HG03108 (cell line): ENCODE measurements around the gene GARRE1.

Experiments used
- ATAC-seq: cut with Tn5 transposase; IDR thresholded peaks from one replicate; pipeline ENCODE4 v1.9.1; 2021; ENCODE audit warnings: moderate library complexity; ENCODE audit not compliant: unreplicated experiment

The GARRE1 gene

DNA sequence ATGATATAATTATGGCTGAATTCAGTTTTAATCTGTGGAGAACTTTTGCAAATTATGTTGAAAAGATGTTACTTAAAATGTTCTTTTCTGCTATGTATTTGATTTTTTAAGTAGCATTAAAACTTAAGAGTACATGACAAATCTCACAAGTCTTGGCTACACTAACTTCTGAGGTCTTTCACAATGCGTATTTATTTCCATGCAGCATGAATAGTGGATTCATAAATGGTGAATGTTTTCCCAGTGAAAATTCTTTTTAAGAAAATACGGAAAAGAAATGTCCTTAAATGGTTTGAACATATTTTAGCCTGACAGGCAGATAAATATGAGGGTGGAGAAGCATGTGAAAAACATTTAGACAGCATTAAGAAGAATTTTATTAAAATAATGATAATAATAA lies 30.2 kb downstream of the GARRE1 start:
- no peak for ATAC-seq

DNA sequence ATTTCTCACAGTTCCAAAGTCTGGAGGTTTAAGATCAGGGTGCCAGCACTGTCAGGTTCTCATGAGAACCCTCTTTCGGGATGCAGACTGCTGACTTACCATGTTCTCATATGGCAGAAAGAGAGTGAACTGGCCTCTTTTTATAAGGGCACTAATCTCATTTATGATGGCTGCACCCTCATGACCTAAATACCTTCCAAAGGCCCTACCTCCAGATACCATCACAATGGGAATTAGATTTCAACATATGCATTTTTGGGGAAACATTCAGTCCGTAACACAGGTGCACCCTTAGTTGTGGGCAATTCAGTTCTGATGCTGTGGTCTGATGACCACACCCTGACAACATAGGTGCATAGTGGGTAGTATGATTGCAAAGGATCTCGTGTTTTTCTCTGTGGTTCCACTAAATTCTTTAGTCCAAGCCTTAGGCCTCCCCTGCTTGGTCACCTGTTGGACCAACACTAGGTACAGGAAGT lies 33.3 kb downstream of the GARRE1 start:
- ATAC-seq: no peak

GRCh38 chr19:34288381-34288780 lies 34.0 kb downstream of the GARRE1 start:
- no peak for ATAC-seq

- no peak for ATAC-seq
Measured at GRCh38 chr19:34291235-34291634, 36.9 kb downstream of the GARRE1 start.

- ATAC-seq: no peak
Measured at GRCh38 chr19:34295103-34295502, 40.7 kb downstream of the GARRE1 start.

DNA sequence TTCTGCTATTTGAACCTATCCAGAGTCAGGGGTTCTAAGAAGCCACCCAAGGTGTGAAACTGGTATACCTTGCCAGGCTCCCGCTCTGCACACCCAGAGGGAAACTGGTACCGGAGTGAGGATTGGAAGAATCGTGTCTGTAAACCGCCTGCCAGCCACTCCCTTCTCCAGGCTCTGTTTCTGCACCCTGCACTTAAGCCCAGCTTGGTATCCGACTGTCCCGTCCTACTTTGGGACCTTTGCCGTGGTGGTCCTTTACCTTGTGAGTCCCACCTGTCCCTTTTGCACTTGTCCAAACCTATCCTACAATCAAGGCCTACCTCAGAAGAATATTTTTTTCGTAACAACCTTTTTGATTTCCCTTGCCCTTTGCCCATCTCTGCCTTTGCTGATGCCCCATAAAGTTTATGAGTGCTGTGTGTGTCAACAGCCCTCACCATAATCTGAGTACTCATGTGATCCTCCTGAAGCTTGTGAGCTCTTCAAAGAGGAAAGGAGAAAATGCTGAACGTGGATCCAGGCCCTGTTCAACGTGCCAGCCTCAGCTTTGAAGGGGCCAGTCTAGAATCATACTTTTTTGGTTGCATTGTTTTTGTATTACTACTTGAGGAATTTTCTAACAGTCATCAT lies 44.7 kb downstream of the GARRE1 start:
- ATAC-seq: no peak

- no peak for ATAC-seq
Measured at GRCh38 chr19:34299576-34299975, 45.2 kb downstream of the GARRE1 start.

DNA sequence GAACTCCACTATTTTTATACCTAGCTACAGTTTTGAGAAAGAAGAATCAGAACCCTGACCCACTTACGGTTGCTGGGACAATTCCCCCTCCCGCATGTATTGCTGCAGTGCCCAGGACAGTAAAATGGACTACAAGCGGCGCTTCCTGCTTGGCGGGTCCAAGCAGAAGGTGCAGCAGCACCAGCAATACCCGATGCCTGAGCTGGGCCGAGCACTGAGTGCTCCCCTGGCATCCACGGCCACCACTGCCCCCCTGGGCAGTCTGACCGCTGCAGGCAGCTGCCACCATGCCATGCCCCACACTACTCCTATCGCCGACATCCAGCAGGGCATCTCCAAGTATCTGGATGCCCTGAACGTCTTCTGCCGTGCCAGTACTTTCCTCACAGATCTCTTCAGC lies 46.0 kb downstream of the GARRE1 start:
- no peak for ATAC-seq

DNA sequence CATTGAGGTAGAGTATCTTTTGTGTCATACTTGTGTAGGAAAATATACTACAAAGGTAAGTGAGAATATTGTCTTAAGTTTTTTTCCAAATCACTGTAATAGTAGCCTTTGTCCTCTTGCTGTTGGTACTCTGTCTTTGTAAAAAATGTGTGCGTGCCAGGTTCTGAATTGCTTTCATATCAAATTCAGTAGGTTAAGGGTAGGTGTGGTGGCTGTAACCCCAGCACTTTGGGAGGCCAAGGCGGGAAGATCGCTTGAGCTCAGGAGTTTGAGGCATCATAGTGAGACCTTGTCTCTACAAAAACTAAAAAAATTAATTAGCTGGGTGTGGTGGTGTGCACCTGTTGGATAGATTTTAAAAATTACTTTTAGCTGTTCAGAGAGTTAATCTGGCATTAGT lies 46.6 kb downstream of the GARRE1 start:
- ATAC-seq: no peak
